C4-2B (cell line): ENCODE data around the gene ACOT11.

ENCODE experiments used
- CTCF ChIP-seq: fragments of 450-650 bp; conservative IDR thresholded peaks from 2 replicates; pipeline ENCODE4 v1.5.1; 2017; ENCODE audit warnings: mild to moderate bottlenecking
- ZFX ChIP-seq: fragments of 450-650 bp; IDR thresholded peaks from 2 replicates; pipeline ENCODE4 v1.6.1; 2017

- TF ChIP-seq CTCF (no peak), ZFX (no peak)
Measured at GRCh38 chr1:54579337-54579781, 31.3 kb downstream of the ACOT11 start.
